ENCODE results near the gene RHOF.

RHOF gene

DNA sequence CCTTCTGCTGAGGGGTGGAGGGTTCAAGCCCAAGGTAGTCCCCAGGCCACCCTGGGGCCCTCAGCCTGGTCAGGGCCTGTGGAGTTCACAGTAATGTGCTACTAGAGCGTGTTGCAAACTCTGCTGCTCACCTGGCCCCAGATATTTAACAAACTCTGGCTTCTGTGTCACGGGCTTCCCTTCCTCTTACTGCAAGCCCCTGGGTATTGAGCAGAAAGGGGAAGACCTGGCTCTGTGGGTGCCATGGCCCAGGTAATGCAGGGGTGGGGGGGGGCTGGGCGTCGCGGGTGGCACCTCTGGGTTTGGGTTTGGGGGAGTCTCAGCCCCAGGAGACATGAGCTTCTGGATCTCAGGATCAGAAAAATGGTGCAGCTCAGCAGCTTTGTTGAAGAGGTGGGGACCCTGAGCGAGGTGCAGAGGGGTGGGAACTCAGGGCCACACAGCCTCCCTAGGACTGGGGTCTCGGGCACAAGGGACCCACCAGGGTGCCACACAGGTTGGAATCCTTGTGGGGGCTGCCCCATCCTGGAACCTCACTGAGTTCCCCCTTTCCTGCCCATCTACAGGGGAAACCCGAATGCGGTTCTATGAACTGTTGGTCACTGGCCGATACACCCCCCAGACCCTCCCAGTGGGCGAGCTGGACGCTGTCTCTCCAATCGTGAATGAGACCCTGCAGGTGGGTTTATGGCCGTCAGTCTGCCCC, 14.3 kb upstream of the RHOF start:
- H3K36me3 ChIP-seq (ENCODE audit: control insufficient read depth, low read length), result peaks cover 83% of the 10 kb centered on the region
- H3K9me3 ChIP-seq (ENCODE audit: control insufficient read depth, insufficient read depth, low read length), result no peaks in the 10 kb centered on the region
- no peaks in the 10 kb centered on the region for H3K9me2 ChIP-seq (replicated peaks; ENCODE audit: control insufficient read depth, low read length)
- TF ChIP-seq, protein P1, sequence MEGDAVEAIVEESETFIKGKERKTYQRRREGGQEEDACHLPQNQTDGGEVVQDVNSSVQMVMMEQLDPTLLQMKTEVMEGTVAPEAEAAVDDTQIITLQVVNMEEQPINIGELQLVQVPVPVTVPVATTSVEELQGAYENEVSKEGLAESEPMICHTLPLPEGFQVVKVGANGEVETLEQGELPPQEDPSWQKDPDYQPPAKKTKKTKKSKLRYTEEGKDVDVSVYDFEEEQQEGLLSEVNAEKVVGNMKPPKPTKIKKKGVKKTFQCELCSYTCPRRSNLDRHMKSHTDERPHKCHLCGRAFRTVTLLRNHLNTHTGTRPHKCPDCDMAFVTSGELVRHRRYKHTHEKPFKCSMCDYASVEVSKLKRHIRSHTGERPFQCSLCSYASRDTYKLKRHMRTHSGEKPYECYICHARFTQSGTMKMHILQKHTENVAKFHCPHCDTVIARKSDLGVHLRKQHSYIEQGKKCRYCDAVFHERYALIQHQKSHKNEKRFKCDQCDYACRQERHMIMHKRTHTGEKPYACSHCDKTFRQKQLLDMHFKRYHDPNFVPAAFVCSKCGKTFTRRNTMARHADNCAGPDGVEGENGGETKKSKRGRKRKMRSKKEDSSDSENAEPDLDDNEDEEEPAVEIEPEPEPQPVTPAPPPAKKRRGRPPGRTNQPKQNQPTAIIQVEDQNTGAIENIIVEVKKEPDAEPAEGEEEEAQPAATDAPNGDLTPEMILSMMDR (IDR thresholded peaks at IDR 0.05; ENCODE audit: low read depth, low read length, poor library complexity, severe bottlenecking), result no peak
- no peak for TF ChIP-seq EZH2phosphoT487 (IDR thresholded peaks at IDR 0.05; ENCODE audit: borderline replicate concordance, low read length)
- H3K27me3 ChIP-seq (ENCODE audit: control insufficient read depth, low read length), result no peaks in the 10 kb centered on the region
- peaks cover 50% of the 10 kb centered on the region for H3K4me1 ChIP-seq (ENCODE audit: control insufficient read depth, low read length)
- no peak overlapping the region for H3K27ac ChIP-seq (ENCODE audit: low read depth, low read length)
- peak overlapping the region; percentile 99 for H3K4me2 ChIP-seq (ENCODE audit: low read length)
- H3K4me3 ChIP-seq (ENCODE audit: low read length), result no peak overlapping the region
- peaks cover 71% of the 10 kb centered on the region for H3K79me2 ChIP-seq (ENCODE audit: control insufficient read depth, low read length)
- peaks cover 20% of the 10 kb centered on the region for H3F3A ChIP-seq (ENCODE audit: control insufficient read depth, insufficient read depth)
- peaks cover 25% of the 10 kb centered on the region for H4K20me1 ChIP-seq (ENCODE audit: control insufficient read depth, insufficient read depth, low read depth, low read length)

DNA sequence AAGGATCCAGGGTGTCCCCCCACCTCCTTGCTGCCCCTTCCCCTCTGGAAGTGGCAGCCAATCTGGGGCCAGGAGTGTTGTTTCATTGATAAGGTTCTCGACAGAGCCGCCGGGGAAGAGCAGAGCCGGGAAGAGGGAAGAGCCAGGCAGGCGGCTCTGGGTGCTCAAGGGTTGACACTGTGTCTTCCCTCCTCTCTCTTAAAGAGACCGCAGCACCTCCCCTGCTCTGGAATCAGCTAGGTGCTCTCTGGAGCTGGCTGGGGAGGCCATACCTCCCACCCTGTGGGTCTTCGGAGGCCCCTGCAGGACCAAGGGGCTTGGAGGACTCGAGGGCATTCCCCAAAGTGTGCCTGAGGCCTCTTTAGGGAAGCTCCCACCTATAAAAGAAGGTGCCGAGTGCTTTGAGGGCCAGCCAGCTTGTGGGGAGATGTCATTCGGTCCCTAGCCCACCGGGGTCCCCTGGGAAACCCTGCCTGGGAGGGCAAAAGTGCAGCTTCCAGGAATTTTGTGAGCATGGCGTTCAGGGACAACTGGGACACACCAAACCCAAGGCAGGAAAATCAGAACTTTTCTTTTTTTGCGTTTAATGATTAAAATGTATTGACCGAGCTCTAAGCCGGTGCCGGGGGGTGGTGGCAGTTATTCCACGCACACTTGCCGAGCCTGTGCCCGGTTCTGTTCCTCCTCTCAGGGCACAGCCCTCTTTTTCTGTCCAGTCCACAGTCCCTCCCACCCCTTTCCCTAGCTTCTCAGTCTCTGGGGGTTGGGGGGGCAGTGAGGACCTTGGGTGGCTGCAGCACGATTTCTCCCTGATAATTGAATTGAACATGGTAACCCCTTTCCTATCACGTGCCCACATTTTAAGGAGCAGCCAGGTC, 13.3 kb upstream of the RHOF start:
- Histone ChIP-seq H3K4me3 (ENCODE audit: low read length) (peak overlapping the region; percentile 90), H3K9me2 (replicated peaks; ENCODE audit: control insufficient read depth, low read length) (no peaks in the 10 kb centered on the region), H3K27me3 (ENCODE audit: control insufficient read depth, low read length) (no peaks in the 10 kb centered on the region; the same call in 1 of the 2 replicates), H3F3A (ENCODE audit: control insufficient read depth, insufficient read depth) (peaks cover 30% of the 10 kb centered on the region), H4K20me1 (ENCODE audit: control insufficient read depth, insufficient read depth, low read depth, low read length) (peaks cover 18% of the 10 kb centered on the region), H3K79me2 (ENCODE audit: control insufficient read depth, low read length) (peaks cover 71% of the 10 kb centered on the region), H3K4me2 (ENCODE audit: low read length) (peak overlapping the region; percentile 99), H3K9me3 (ENCODE audit: control insufficient read depth, insufficient read depth, low read length) (no peaks in the 10 kb centered on the region), H3K27ac (ENCODE audit: low read depth, low read length) (no peak overlapping the region), H3K4me1 (ENCODE audit: control insufficient read depth, low read length) (peaks cover 46% of the 10 kb centered on the region), H3K36me3 (ENCODE audit: control insufficient read depth, low read length) (peaks cover 84% of the 10 kb centered on the region)
- TF ChIP-seq, protein P1 (IDR thresholded peaks at IDR 0.05; ENCODE audit: low read depth, low read length, poor library complexity, severe bottlenecking), result no peak
- no peak for TF ChIP-seq EZH2phosphoT487 (IDR thresholded peaks at IDR 0.05; ENCODE audit: borderline replicate concordance, low read length)

DNA sequence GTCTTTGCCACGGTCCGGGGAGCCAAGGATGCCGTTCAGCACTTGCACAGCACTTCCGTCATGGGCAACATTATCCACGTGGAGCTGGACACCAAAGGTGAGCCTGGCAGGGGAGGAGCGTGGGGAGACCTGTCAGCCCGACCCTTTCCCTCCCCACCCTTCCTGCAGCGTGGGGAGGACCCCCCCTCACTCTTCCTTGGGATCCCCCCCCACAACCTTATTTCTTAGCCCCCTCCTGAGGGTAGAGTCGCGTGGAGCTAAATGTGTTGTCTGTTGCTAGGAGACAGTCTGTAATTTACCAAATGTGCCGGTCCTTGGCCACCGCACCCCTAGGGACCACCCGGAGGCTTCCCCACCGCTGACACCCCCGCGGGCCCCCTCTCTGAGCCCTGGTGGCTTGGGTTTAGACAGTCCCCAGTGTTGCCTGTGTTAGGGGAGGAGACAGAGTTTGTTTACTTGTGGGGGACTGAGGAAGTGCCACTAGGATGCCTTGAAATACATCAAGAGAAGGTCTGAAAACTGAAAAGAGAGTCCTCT, 12.6 kb upstream of the RHOF start:
- H3K4me2 ChIP-seq (ENCODE audit: low read length), result peak overlapping the region; percentile 99
- no peak for TF ChIP-seq EZH2phosphoT487 (IDR thresholded peaks at IDR 0.05; ENCODE audit: borderline replicate concordance, low read length)
- TF ChIP-seq, protein P1 (IDR thresholded peaks at IDR 0.05; ENCODE audit: low read depth, low read length, poor library complexity, severe bottlenecking), result no peak
- peaks cover 81% of the 10 kb centered on the region for H3K36me3 ChIP-seq (ENCODE audit: control insufficient read depth, low read length)
- H3F3A ChIP-seq (ENCODE audit: control insufficient read depth, insufficient read depth), result peaks cover 29% of the 10 kb centered on the region
- no peaks in the 10 kb centered on the region for H3K9me3 ChIP-seq (ENCODE audit: control insufficient read depth, insufficient read depth, low read length)
- H3K27me3 ChIP-seq (ENCODE audit: control insufficient read depth, low read length), result no peaks in the 10 kb centered on the region; the same call in 1 of the 2 replicates
- peaks cover 13% of the 10 kb centered on the region for H4K20me1 ChIP-seq (ENCODE audit: control insufficient read depth, insufficient read depth, low read depth, low read length)
- H3K4me1 ChIP-seq (ENCODE audit: control insufficient read depth, low read length), result peaks cover 45% of the 10 kb centered on the region
- no peaks in the 10 kb centered on the region for H3K9me2 ChIP-seq (replicated peaks; ENCODE audit: control insufficient read depth, low read length)
- H3K27ac ChIP-seq (ENCODE audit: low read depth, low read length), result no peak overlapping the region
- H3K4me3 ChIP-seq (ENCODE audit: low read length), result peak overlapping the region; percentile 90
- peaks cover 71% of the 10 kb centered on the region for H3K79me2 ChIP-seq (ENCODE audit: control insufficient read depth, low read length)
